IMR-90 (cell line): ENCODE data around the gene ACCSL. TPM values are rescaled to one million over a fixed set of nuclear protein-coding genes. Genes with fewer than 3 reads are reported as not detected.

ENCODE experiments used
- ATAC-seq: fragments of 200-7000 bp; cut with Tn5 transposase; 2 replicates; pipeline ENCODE4 v1.9.1; 2020; ENCODE audit warnings: low read depth, mild to moderate bottlenecking, moderate library complexity
- BruUV-seq: library from RNA; stranded (reverse); fragments of 400-500 nt; replicated peaks from 2 replicates; lab custom pipeline; 2021; lab: Mats Ljungman, UMichigan
- CTCF ChIA-PET: fragments of 300-600 bp; formaldehyde crosslinking; extraction: SDS; loops from one replicate; lab custom pipeline; 2021; ENCODE audit warnings: antibody characterized with exemption; lab: Yijun Ruan, JAX
- POLR2A ChIA-PET: fragments of 300-600 bp; sonication (Branson Sonifier 250); formaldehyde crosslinking; loops from one replicate; lab custom pipeline; 2022; ENCODE audit warnings: antibody characterized with exemption; ENCODE audit not compliant: unreplicated experiment; lab: Charles Lee
- DNase-seq: peaks from one replicate; pipeline ENCODE4 v3.0.0; 2013
- H2AFZ ChIP-seq: replicated peaks from 2 replicates; pipeline ENCODE3; 2013; ENCODE audit warnings: low read length, mild to moderate bottlenecking; ENCODE audit not compliant: poor library complexity
- H2AK5ac ChIP-seq: 2 replicates; pipeline ENCODE4 v1.6.1; 2013; ENCODE audit warnings: low read depth, low read length, inconsistent platforms
- H2AK9ac ChIP-seq: replicated peaks from 2 replicates; pipeline ENCODE3; 2013; ENCODE audit warnings: mild to moderate bottlenecking, low read depth, low read length, moderate library complexity; ENCODE audit not compliant: poor library complexity
- H2BK120ac ChIP-seq: 2 replicates; pipeline ENCODE4 v1.6.1; 2013; ENCODE audit warnings: low read depth, low read length, inconsistent platforms
- H2BK15ac ChIP-seq: 3 replicates; pipeline ENCODE4 v1.6.1; 2013; ENCODE audit warnings: low read depth, low read length, inconsistent platforms
- H2BK20ac ChIP-seq: 2 replicates; pipeline ENCODE4 v1.6.1; 2013; ENCODE audit warnings: low read depth, mild to moderate bottlenecking, inconsistent platforms, low read length, moderate library complexity
- H2BK5ac ChIP-seq: 2 replicates; pipeline ENCODE4 v1.6.1; 2013; ENCODE audit warnings: mild to moderate bottlenecking, low read depth, low read length, inconsistent platforms; ENCODE audit not compliant: poor library complexity, severe bottlenecking
- H3K14ac ChIP-seq: replicated peaks from 2 replicates; pipeline ENCODE4 v1.6.1; 2013; ENCODE audit warnings: low read depth, low read length, inconsistent platforms
- H3K18ac ChIP-seq: 2 replicates; pipeline ENCODE4 v1.6.1; 2013; ENCODE audit warnings: low read depth, low read length, control low read depth
- H3K23ac ChIP-seq: 2 replicates; pipeline ENCODE4 v1.6.1; 2013; ENCODE audit warnings: low read depth, low read length, inconsistent platforms
- H3K27ac ChIP-seq: 2 replicates; pipeline ENCODE4 v1.5.1; 2013; ENCODE audit warnings: mild to moderate bottlenecking, control low read depth, low read length; ENCODE audit not compliant: insufficient read depth
- H3K27me3 ChIP-seq: 2 replicates; pipeline ENCODE4 v1.6.1; 2013; ENCODE audit warnings: low read length; ENCODE audit not compliant: control insufficient read depth, insufficient read depth
- H3K36me3 ChIP-seq: 2 replicates; pipeline ENCODE4 v1.6.1; 2013; ENCODE audit warnings: low read length, mixed read lengths; ENCODE audit not compliant: control insufficient read depth, insufficient read depth
- H3K4ac ChIP-seq: 2 replicates; pipeline ENCODE4 v1.6.1; 2013; ENCODE audit warnings: low read depth, low read length, inconsistent platforms
- H3K4me1 ChIP-seq: 2 replicates; pipeline ENCODE4 v1.6.1; 2013; ENCODE audit warnings: low read length, mixed read lengths; ENCODE audit not compliant: control insufficient read depth, insufficient read depth
- H3K4me2 ChIP-seq: 2 replicates; pipeline ENCODE4 v1.6.1; 2013; ENCODE audit warnings: low read depth, mild to moderate bottlenecking, control low read depth, low read length, moderate library complexity
- H3K4me3 ChIP-seq: 2 replicates; pipeline ENCODE4 v1.5.1; 2013; ENCODE audit warnings: low read depth, mild to moderate bottlenecking, control low read depth, low read length, moderate library complexity; ENCODE audit not compliant: insufficient read depth
- H3K56ac ChIP-seq: 2 replicates; pipeline ENCODE4 v1.6.1; 2013; ENCODE audit warnings: low read length, inconsistent platforms; ENCODE audit not compliant: insufficient read depth; ENCODE audit errors: extremely low read depth
- H3K79me1 ChIP-seq, 2 experiments: 2 replicates each; pipeline ENCODE4 v1.6.1; 2013; ENCODE audit warnings: low read length in 2 of 2, inconsistent platforms in 1 of 2, low read depth in 1 of 2
- H3K9ac ChIP-seq: 2 replicates; pipeline ENCODE4 v1.6.1; 2013; ENCODE audit warnings: low read depth, low read length, control low read depth
- H3K9me1 ChIP-seq: 2 replicates; pipeline ENCODE4 v1.6.1; 2013; ENCODE audit warnings: low read length, inconsistent platforms; ENCODE audit not compliant: insufficient read depth
- H3K9me3 ChIP-seq: 2 replicates; pipeline ENCODE4 v1.6.1; 2013; ENCODE audit warnings: low read length; ENCODE audit not compliant: control insufficient read depth, insufficient read depth
- H4K20me1 ChIP-seq: 2 replicates; pipeline ENCODE4 v1.6.1; 2013; ENCODE audit warnings: low read length, inconsistent platforms; ENCODE audit not compliant: insufficient read depth
- H4K5ac ChIP-seq: 2 replicates; pipeline ENCODE4 v1.6.1; 2013; ENCODE audit warnings: mild to moderate bottlenecking, low read depth, low read length, control low read depth
- H4K8ac ChIP-seq, 2 experiments: 2 replicates each; pipeline ENCODE4 v1.6.1; 2013; ENCODE audit warnings: low read depth in 2 of 2, low read length in 2 of 2, control low read depth in 1 of 2, inconsistent platforms in 1 of 2
- H4K91ac ChIP-seq: 2 replicates; pipeline ENCODE4 v1.6.1; 2013; ENCODE audit warnings: low read depth, low read length, inconsistent platforms; ENCODE audit not compliant: insufficient read depth
- RFX5 ChIP-seq: IDR thresholded peaks from 2 replicates; pipeline ENCODE4 v1.8.0; 2012; ENCODE audit warnings: low read depth, mild to moderate bottlenecking, low read length, moderate library complexity
- WGBS, 2 experiments: methylation state at CpG; one replicate each; pipeline versions ENCODE4 v1.1.5 to v1.1.7; 2013; ENCODE audit warnings: missing lambda C conversion rate in 2 of 2; ENCODE audit not compliant: insufficient read length in 1 of 2; ENCODE audit errors: extremely low coverage in 2 of 2; 5-methylcytosine and 5-hydroxymethylcytosine counted together
- dilution Hi-C: fragments of 300-500 bp; cut with HindIII; formaldehyde crosslinking; loops from one replicate; pipeline ENCODE4 v1.14.3; 2018; ENCODE audit warnings: low sequenced_read_pairs; ENCODE audit not compliant: unreplicated experiment
- in situ Hi-C: fragments of 300-500 bp; cut with MboI; formaldehyde crosslinking; loops from 3 replicates; pipeline ENCODE4 v1.14.3; 2019; ENCODE audit warnings: low sequenced_read_pairs, inconsistent platforms, mixed read lengths
- intact Hi-C: fragments of 100-400 bp; cut with micrococcal nuclease; formaldehyde crosslinking; loops from 2 replicates; pipeline ENCODE4 v1.10.0; 2022
- polyA plus RNA-seq, 3 experiments: library from polyadenylated mRNA; depleted of rRNA; stranded (reverse); fragments of >200 nt; gene quantifications; 2 replicates each; pipeline ENCODE4 v1.2.3, GENCODE V29; 2012; ENCODE audit warnings: low replicate concordance in 1 of 3
- total RNA-seq: library from RNA; depleted of rRNA; stranded (reverse); fragments of >200 nt; gene quantifications from 2 replicates; pipeline ENCODE4 v1.2.3, GENCODE V29; 2012

ACCSL gene
- total and polyA plus RNA-seq, 2 of the 4 experiments (the other 2 are of a cell fraction): not detected

GRCh38 chr11:44033856-44034255 lies 13.9 kb upstream of the ACCSL start:
- dilution Hi-C loops: loop anchor here (25.0 kb wide), 1 partner anchor 122 kb away; no protein-coding TSS in a partner anchor
- no TSS peak for BruUV-seq
- no peak overlapping the region for H2AK9ac ChIP-seq

More at GRCh38 chr11:44033856-44034255, 13.9 kb upstream of the ACCSL start:
- peaks cover 16% of the 10 kb centered on the region for H3K27me3 ChIP-seq
- no peak overlapping the region for H3K9ac ChIP-seq
- no peak overlapping the region for H2AK5ac ChIP-seq
- H3K36me3 ChIP-seq: no peaks in the 10 kb centered on the region
- ChIA-PET POLR2A (no interaction called here), CTCF (interaction anchor here (2.5 kb wide), 1 partner anchor 144 kb away, joined by 9 read pairs; no protein-coding TSS in a partner anchor)
- H3K18ac ChIP-seq: no peak overlapping the region
- H2BK120ac ChIP-seq: no peak overlapping the region
- H3K9me3 ChIP-seq: no peaks in the 10 kb centered on the region
- no peak overlapping the region for H3K4ac ChIP-seq
- H3K4me3 ChIP-seq: no peak overlapping the region
- no peak overlapping the region for H3K23ac ChIP-seq
- H2BK15ac ChIP-seq: no peak overlapping the region
- H4K5ac ChIP-seq: no peak overlapping the region
- peaks cover 5% of the 10 kb centered on the region; the same call in 1 of the 2 replicates for H3K4me1 ChIP-seq
- in situ Hi-C loops: no loop called here
- H3K79me1 ChIP-seq: no peaks in the 10 kb centered on the region
- no peak overlapping the region for H4K8ac ChIP-seq
- DNase-seq: no peak
- no peak for ATAC-seq
- H3K56ac ChIP-seq: no peak overlapping the region
- H2AFZ ChIP-seq: no peak overlapping the region
- TF ChIP-seq RFX5: no peak
- WGBS, 2 experiments: no CpG with 5 or more reads among the region's 3 CpGs
- no peak overlapping the region for H2BK20ac ChIP-seq
- H3K27ac ChIP-seq: no peak overlapping the region
- no peak overlapping the region for H3K4me2 ChIP-seq
- H4K91ac ChIP-seq: no peak overlapping the region
- intact Hi-C loops: no loop called here
- no peak overlapping the region for H2BK5ac ChIP-seq
- H4K20me1 ChIP-seq: no peaks in the 10 kb centered on the region; the same call in 1 of the 2 replicates
- peaks cover 2% of the 10 kb centered on the region; the same call in 1 of the 2 replicates for H3K9me1 ChIP-seq
- no peak overlapping the region for H3K14ac ChIP-seq
